ENCODE data around the gene APOL2.
"Not testable (repeated sequence)": the region's sequence is repeated elsewhere in the genome, so short reads cannot be mapped to it uniquely, and the experiment has no call there.

Gene APOL2

GRCh38 chr22:36235585-36235984, 3.7 kb downstream of the APOL2 start:
- DNase-seq: no peak
- no peak for TF ChIP-seq CTCF (IDR thresholded peaks at IDR 0.05; ENCODE audit: low read depth, low read length)

GRCh38 chr22:36234919-36235318, 4.4 kb downstream of the APOL2 start:
- DNase-seq: no peak
- no peak for TF ChIP-seq CTCF (IDR thresholded peaks at IDR 0.05; ENCODE audit: low read depth, low read length)
- Histone ChIP-seq H3K9me3 (ENCODE audit: severe bottlenecking) (no peaks in the 10 kb centered on the region), H3K27me3 (ENCODE audit: insufficient read depth, low read depth, severe bottlenecking) (no peaks in the 10 kb centered on the region), H3K4me3 (ENCODE audit: low read depth, low read length) (no peak overlapping the region), H3K36me3 (no peaks in the 10 kb centered on the region), H3K27ac (no peak overlapping the region)

More at GRCh38 chr22:36235585-36235984, 3.7 kb downstream of the APOL2 start:
- no peaks in the 10 kb centered on the region for H3K36me3 ChIP-seq
- no peaks in the 10 kb centered on the region for H3K9me3 ChIP-seq (ENCODE audit: severe bottlenecking)
- H3K27ac ChIP-seq: no peak overlapping the region
- no peak overlapping the region for H3K4me3 ChIP-seq (ENCODE audit: low read depth, low read length)
- H3K27me3 ChIP-seq (ENCODE audit: insufficient read depth, low read depth, severe bottlenecking): no peaks in the 10 kb centered on the region

- Histone ChIP-seq H3K4me3 (ENCODE audit: low read depth, low read length) (no peak overlapping the region), H3K9me3 (ENCODE audit: severe bottlenecking) (no peaks in the 10 kb centered on the region), H3K36me3 (no peaks in the 10 kb centered on the region), H3K27ac (no peak overlapping the region), H3K27me3 (ENCODE audit: insufficient read depth, low read depth, severe bottlenecking) (no peaks in the 10 kb centered on the region)
- no peak for DNase-seq
- TF ChIP-seq CTCF (IDR thresholded peaks at IDR 0.05; ENCODE audit: low read depth, low read length): no peak
Observed at GRCh38 chr22:36234213-36234612, 5.1 kb downstream of the APOL2 start.

- H3K36me3 ChIP-seq: no peaks in the 10 kb centered on the region
- TF ChIP-seq CTCF (IDR thresholded peaks at IDR 0.05; ENCODE audit: low read depth, low read length): no peak
- H3K9me3 ChIP-seq (ENCODE audit: severe bottlenecking): no peaks in the 10 kb centered on the region
- no peak for DNase-seq
- H3K27ac ChIP-seq: no peak overlapping the region
- no peaks in the 10 kb centered on the region for H3K27me3 ChIP-seq (ENCODE audit: insufficient read depth, low read depth, severe bottlenecking)
- no peak overlapping the region for H3K4me3 ChIP-seq (ENCODE audit: low read depth, low read length)
Observed at GRCh38 chr22:36233796-36234195, 5.5 kb downstream of the APOL2 start.

GRCh38 chr22:36232715-36233401, 6.5 kb downstream of the APOL2 start:
- Histone ChIP-seq H3K9me3 (ENCODE audit: severe bottlenecking) (no peaks in the 10 kb centered on the region), H3K36me3 (no peaks in the 10 kb centered on the region), H3K27me3 (ENCODE audit: insufficient read depth, low read depth, severe bottlenecking) (no peaks in the 10 kb centered on the region), H3K27ac (no peak overlapping the region), H3K4me3 (ENCODE audit: low read depth, low read length) (no peak overlapping the region)
- no peak for DNase-seq
- no peak for TF ChIP-seq CTCF (IDR thresholded peaks at IDR 0.05; ENCODE audit: low read depth, low read length)

GRCh38 chr22:36231051-36231450, 8.3 kb downstream of the APOL2 start:
- not testable (repeated sequence) for H3K27ac ChIP-seq; DNase-seq; H3K36me3 ChIP-seq; H3K27me3 ChIP-seq (ENCODE audit: insufficient read depth, low read depth, severe bottlenecking); H3K4me3 ChIP-seq (ENCODE audit: low read depth, low read length); H3K9me3 ChIP-seq (ENCODE audit: severe bottlenecking)

GRCh38 chr22:36229649-36230048, 9.7 kb downstream of the APOL2 start:
- not testable (repeated sequence) for H3K36me3 ChIP-seq; H3K9me3 ChIP-seq (ENCODE audit: severe bottlenecking); H3K27me3 ChIP-seq (ENCODE audit: insufficient read depth, low read depth, severe bottlenecking); H3K27ac ChIP-seq; DNase-seq; H3K4me3 ChIP-seq (ENCODE audit: low read depth, low read length)

All from WERI-Rb-1 (cell line).